ENCODE data around the gene ATP8B3. TPM values are rescaled to one million over a fixed set of nuclear protein-coding genes. Genes with fewer than 3 reads are reported as not detected.

Gene ATP8B3
- total and polyA plus RNA-seq, 2 experiments from 2014 or later = 2.1 to 6.0 TPM

GRCh38 chr19:1825909-1826556 lies 14.0 kb upstream of the ATP8B3 start:
- no peak overlapping the region for H2AFZ ChIP-seq
- H3K36me3 ChIP-seq (ENCODE audit: insufficient read depth) = no peaks in the 10 kb centered on the region
- H3K27ac Mint-ChIP-seq = peak overlapping the region; percentile 91
- no peaks in the 10 kb centered on the region for H3K9me3 Mint-ChIP-seq
- H3K27ac ChIP-seq (ENCODE audit: low read depth) = no peak overlapping the region
- ATAC-seq (peak; percentile 82), DNase-seq (ENCODE audit: low spot score) (peak; percentile 92)
- H3K4me1 Mint-ChIP-seq = peaks cover 6% of the 10 kb centered on the region; the same call in 2 of the 3 replicates
- H3K36me3 Mint-ChIP-seq (ENCODE audit: low read depth) = peaks cover 26% of the 10 kb centered on the region
- H3K27me3 Mint-ChIP-seq (ENCODE audit: insufficient read depth, low read depth, poor library complexity) = peaks cover 4% of the 10 kb centered on the region
- 0 out of 2 replicates have a peak, but pooled peaks cover 4% of the 10 kb centered on the region for H3F3A ChIP-seq (replicated peaks; ENCODE audit: low read depth)
- H3K79me2 ChIP-seq (replicated peaks; ENCODE audit: insufficient read depth) = peaks cover 8% of the 10 kb centered on the region; the same call in 1 of the 2 replicates
- no peak overlapping the region; the same call in 2 of the 3 replicates for H3K4me3 Mint-ChIP-seq
- no peak for TF ChIP-seq STAT1 (IDR thresholded peaks at IDR 0.05; ENCODE audit: unreplicated experiment)
- TF ChIP-seq CTCF (conservative IDR thresholded peaks at IDR 0.05; ENCODE audit: low read depth in 2 of 2) = peak; percentile 91 to 96
- no peak overlapping the region for H3K4me3 ChIP-seq
- H3K4me2 ChIP-seq = peak overlapping the region; percentile 51; the same call in 1 of the 2 replicates
- peaks cover 12% of the 10 kb centered on the region for H4K20me1 ChIP-seq (replicated peaks; ENCODE audit: insufficient read depth)
- H3K27me3 ChIP-seq (ENCODE audit: insufficient read depth) = no peaks in the 10 kb centered on the region
- no peaks in the 10 kb centered on the region for H3K9me2 ChIP-seq (ENCODE audit: insufficient read depth)
- H3K4me1 ChIP-seq (ENCODE audit: insufficient read depth) = no peaks in the 10 kb centered on the region

GRCh38 chr19:1824252-1824622 lies 12.2 kb upstream of the ATP8B3 start:
- Mint-ChIP-seq H3K9me3 (no peaks in the 10 kb centered on the region), H3K27ac (no peak overlapping the region), H3K27me3 (ENCODE audit: insufficient read depth, low read depth, poor library complexity) (peaks cover 4% of the 10 kb centered on the region), H3K4me1 (peaks cover 8% of the 10 kb centered on the region), H3K4me3 (no peak overlapping the region; the same call in 2 of the 3 replicates), H3K36me3 (ENCODE audit: low read depth) (peaks cover 34% of the 10 kb centered on the region)
- no peaks in the 10 kb centered on the region for H3K9me2 ChIP-seq (ENCODE audit: insufficient read depth)
- peaks cover 4% of the 10 kb centered on the region; the same call in 1 of the 2 replicates for H4K20me1 ChIP-seq (replicated peaks; ENCODE audit: insufficient read depth)
- no peaks in the 10 kb centered on the region for H3K36me3 ChIP-seq (ENCODE audit: insufficient read depth)
- DNase-seq (ENCODE audit: low spot score) (no peak), ATAC-seq (no peak)
- H3K4me3 ChIP-seq = no peak overlapping the region
- no peak overlapping the region for H3K27ac ChIP-seq (ENCODE audit: low read depth)
- H3K4me2 ChIP-seq = no peak overlapping the region
- 0 out of 2 replicates have a peak, but pooled peaks cover 4% of the 10 kb centered on the region for H3F3A ChIP-seq (replicated peaks; ENCODE audit: low read depth)
- H2AFZ ChIP-seq = no peak overlapping the region
- no peaks in the 10 kb centered on the region; the same call in 1 of the 2 replicates for H3K79me2 ChIP-seq (replicated peaks; ENCODE audit: insufficient read depth)
- H3K27me3 ChIP-seq (ENCODE audit: insufficient read depth) = no peaks in the 10 kb centered on the region
- no peaks in the 10 kb centered on the region for H3K4me1 ChIP-seq (ENCODE audit: insufficient read depth)
- no peak for TF ChIP-seq ZNF331 (CRISPR knock-in tag; IDR thresholded peaks at IDR 0.05; ENCODE audit: low read depth)
- no peak for TF ChIP-seq STAT1 (IDR thresholded peaks at IDR 0.05; ENCODE audit: unreplicated experiment)
- no peak for TF ChIP-seq EZH2phosphoT487 (IDR thresholded peaks at IDR 0.05; ENCODE audit: unreplicated experiment)
- no peak for TF ChIP-seq CREB1 (CRISPR knock-in tag; IDR thresholded peaks at IDR 0.05; ENCODE audit: low read depth)
- no peak for TF ChIP-seq NANOG (IDR thresholded peaks at IDR 0.05; ENCODE audit: borderline replicate concordance)
- TF ChIP-seq REST (IDR thresholded peaks at IDR 0.05; ENCODE audit: unreplicated experiment) = no peak
- no peak for TF ChIP-seq EZH2 (IDR thresholded peaks at IDR 0.05; ENCODE audit: low read depth, unreplicated experiment)
- no peak for TF ChIP-seq JUNB (IDR thresholded peaks at IDR 0.05; ENCODE audit: unreplicated experiment)
- TF ChIP-seq POLR2AphosphoS5 (IDR thresholded peaks at IDR 0.05; ENCODE audit: low read depth) = no peak
- TF ChIP-seq CTCF (conservative IDR thresholded peaks at IDR 0.05; ENCODE audit: low read depth in 2 of 2) = no peak
- TF ChIP-seq ETS1 (IDR thresholded peaks at IDR 0.05) = no peak
- no peak for TF ChIP-seq ZNF114 (CRISPR knock-in tag; IDR thresholded peaks at IDR 0.05)

Measured in GM23338 (cell line).